A549 (cell line): Measurements from ENCODE around the gene ZNF862. TPM values are rescaled to one million over a fixed set of nuclear protein-coding genes. Genes with fewer than 3 reads are reported as not detected.

Experiments
- ATAC-seq, 2 experiments: fragments of 200-7000 bp in 1 of 2; fragments of >200 bp in 1 of 2; cut with Nextera tagmentation in 1 of 2; cut with Tn5 transposase in 1 of 2; 3 replicates each; pipeline versions ENCODE4 v1.8.0 to v1.9.1; 2018 to 2020; ENCODE audit warnings: mild to moderate bottlenecking in 1 of 2, moderate library complexity in 1 of 2
- CTCF ChIA-PET: fragments of 300-600 bp; sonication (Branson Sonifier 250); formaldehyde crosslinking; extraction: SDS; loops from one replicate; lab custom pipeline; 2021; ENCODE audit warnings: antibody characterized with exemption, inconsistent platforms; lab: Yijun Ruan, JAX
- POLR2A ChIA-PET: fragments of 350-600 bp; formaldehyde crosslinking; extraction: SDS; loops from one replicate; lab custom pipeline; 2021; ENCODE audit warnings: antibody characterized with exemption, inconsistent platforms; lab: Yijun Ruan, JAX
- DNase-seq, 2 experiments: peaks; one replicate each; pipeline versions ENCODE4 v3.0.0 to v3.0.0-alpha.2; 2011 to 2016; ENCODE audit warnings: low read depth in 1 of 2, low spot score in 1 of 2
- FAIRE-seq: peaks from 2 replicates; lab custom pipeline; 2011; peaks lifted over from hg19 to GRCh38; lab: Jason Lieb, UNC
- H3K27ac ChIP-seq, 2 experiments: fragments of >200 bp; sonication (Bioruptor Twin); formaldehyde crosslinking; 3 replicates each; pipeline ENCODE4 v1.5.1; 2016 to 2017
- H3K4me1 ChIP-seq: fragments of >200 bp; sonication (Bioruptor Twin); formaldehyde crosslinking; 3 replicates; pipeline ENCODE4 v1.6.1; 2016
- H3K4me2 ChIP-seq: fragments of >200 bp; sonication (Bioruptor Twin); formaldehyde crosslinking; 3 replicates; pipeline ENCODE4 v1.6.1; 2016
- H3K4me3 ChIP-seq: fragments of >200 bp; sonication (Bioruptor Twin); formaldehyde crosslinking; 3 replicates; pipeline ENCODE4 v1.5.1; 2016
- H3K9me3 ChIP-seq: fragments of >200 bp; sonication (Bioruptor Twin); formaldehyde crosslinking; 3 replicates; pipeline ENCODE4 v1.6.1; 2016
- CBX8 ChIP-seq: fragments of 200-600 bp; sonication (generic); IDR thresholded peaks from 2 replicates; pipeline ENCODE4 v1.6.1; 2016
- CHD4 ChIP-seq: fragments of 200-600 bp; sonication (generic); IDR thresholded peaks from 2 replicates; pipeline ENCODE4 v1.6.1; 2016; ENCODE audit warnings: antibody characterized with exemption, mild to moderate bottlenecking, borderline replicate concordance
- EP300 ChIP-seq, 2 experiments: fragments of >200 bp; sonication (Bioruptor Twin); formaldehyde crosslinking; IDR thresholded peaks; 2 replicates in 1 of 2; 3 replicates in 1 of 2; pipeline ENCODE4 v1.6.1; 2016 to 2017
- FOSB ChIP-seq: fragments of 250-450 bp; sonication (Bioruptor Pico); IDR thresholded peaks from 2 replicates; pipeline ENCODE4 v1.5.0; 2020; ENCODE audit warnings: mild to moderate bottlenecking, moderate library complexity
- FOSL2 ChIP-seq, 2 experiments: fragments of 450-650 bp in 1 of 2; fragments of >200 bp in 1 of 2; sonication (Bioruptor Twin) in 1 of 2; formaldehyde crosslinking; IDR thresholded peaks; 2 replicates each; pipeline versions ENCODE4 v1.5.0 to v1.6.1; 2016 to 2020; ENCODE audit warnings: mild to moderate bottlenecking in 1 of 2, moderate library complexity in 1 of 2
- HDAC2 ChIP-seq: fragments of 200-600 bp; sonication (generic); IDR thresholded peaks from 2 replicates; pipeline ENCODE4 v1.6.1; 2016
- HEYL ChIP-seq: fragments of 250-450 bp; sonication (Bioruptor Pico); IDR thresholded peaks from 2 replicates; pipeline ENCODE4 v1.8.0; 2021; ENCODE audit warnings: mild to moderate bottlenecking, moderate library complexity
- HOXA7 ChIP-seq: fragments of 250-450 bp; sonication (Bioruptor Pico); IDR thresholded peaks from 2 replicates; pipeline ENCODE4 v1.5.0; 2020; ENCODE audit warnings: mild to moderate bottlenecking, moderate library complexity
- HOXB13 ChIP-seq: fragments of 250-450 bp; sonication (Bioruptor Pico); IDR thresholded peaks from 2 replicates; pipeline ENCODE4 v1.5.0; 2020; ENCODE audit warnings: low read depth, mild to moderate bottlenecking, moderate library complexity
- JUNB ChIP-seq: fragments of >200 bp; sonication (Bioruptor Twin); formaldehyde crosslinking; IDR thresholded peaks from 2 replicates; pipeline ENCODE4 v1.6.1; 2016
- KDM1A ChIP-seq: fragments of 200-600 bp; sonication (generic); IDR thresholded peaks from 2 replicates; pipeline ENCODE4 v1.6.1; 2016; ENCODE audit warnings: low read depth, mild to moderate bottlenecking
- MAZ ChIP-seq: fragments of 150-350 bp; IDR thresholded peaks from 2 replicates; pipeline ENCODE4 v1.6.1; 2014; ENCODE audit warnings: antibody characterized with exemption, low read depth, low read length, borderline replicate concordance
- PHF8 ChIP-seq: fragments of 200-600 bp; sonication (generic); IDR thresholded peaks from 2 replicates; pipeline ENCODE4 v1.6.1; 2016; ENCODE audit warnings: low read depth, mild to moderate bottlenecking, antibody characterized with exemption, moderate library complexity, borderline replicate concordance
- POLR2AphosphoS2 ChIP-seq: conservative IDR thresholded peaks from 2 replicates; pipeline ENCODE4 v1.6.1; 2012; ENCODE audit warnings: low read length, improper control_type of control experiment, inconsistent platforms
- RAD21 ChIP-seq, 2 experiments: fragments of >200 bp in 1 of 2; sonication (Bioruptor Twin) in 1 of 2; formaldehyde crosslinking in 1 of 2; IDR thresholded peaks in 1 of 2; conservative IDR thresholded peaks in 1 of 2; 2 replicates in 1 of 2; 3 replicates in 1 of 2; pipeline ENCODE4 v1.6.1; 2012 to 2018; ENCODE audit warnings: inconsistent platforms in 1 of 2
- RARB ChIP-seq: fragments of 250-450 bp; sonication (Bioruptor Pico); IDR thresholded peaks from 2 replicates; pipeline ENCODE4 v1.8.0; 2021; ENCODE audit warnings: mild to moderate bottlenecking, moderate library complexity
- RCOR1 ChIP-seq: fragments of 150-350 bp; IDR thresholded peaks from 2 replicates; pipeline ENCODE4 v1.6.1; 2014; ENCODE audit warnings: antibody characterized with exemption, low read length, low read depth
- RNF2 ChIP-seq: fragments of 200-600 bp; sonication (generic); IDR thresholded peaks from 2 replicates; pipeline ENCODE4 v1.6.1; 2016; ENCODE audit warnings: low read depth, mild to moderate bottlenecking, antibody characterized with exemption, moderate library complexity, borderline replicate concordance
- SREBF2 ChIP-seq: fragments of 450-650 bp; IDR thresholded peaks from 2 replicates; pipeline ENCODE4 v1.6.1; 2014; ENCODE audit warnings: mild to moderate bottlenecking, moderate library complexity
- WGBS: methylation state at CpG from one replicate; pipeline ENCODE4 v1.1.6; 2017; ENCODE audit errors: missing lambda C conversion rate; 5-methylcytosine and 5-hydroxymethylcytosine counted together
- polyA plus RNA-seq, 4 experiments: library from polyadenylated mRNA; depleted of rRNA in 3 of 4; stranded (reverse); fragments of >200 nt; fragmentation: RNase III in 1 of 4; extraction: RNeasy Plus Mini Kit Qiagen cat#74134 plus additional on column Dnase treatment in 1 of 4; gene quantifications; 2 replicates in 3 of 4; 3 replicates in 1 of 4; pipeline ENCODE4 v1.2.3, GENCODE V29; 2011 to 2017
- TF ChIP-seq, protein P1 (sequence below): fragments of >200 bp; sonication (Bioruptor Twin); formaldehyde crosslinking; IDR thresholded peaks from 3 replicates; pipeline ENCODE4 v1.6.1; 2016
- TF ChIP-seq, protein P2 (sequence below): fragments of 250-450 bp; sonication (Bioruptor Pico); IDR thresholded peaks from 2 replicates; pipeline ENCODE4 v1.5.0; 2021; ENCODE audit warnings: mild to moderate bottlenecking, moderate library complexity, borderline replicate concordance
- TF ChIP-seq, protein P3 (sequence below): fragments of 250-450 bp; sonication (Bioruptor Pico); IDR thresholded peaks from 2 replicates; pipeline ENCODE4 v1.5.0; 2020; ENCODE audit warnings: low read depth, mild to moderate bottlenecking, moderate library complexity
- TF ChIP-seq, protein P4 (sequence below): fragments of >200 bp; sonication (Bioruptor Twin); formaldehyde crosslinking; IDR thresholded peaks from 2 replicates; pipeline ENCODE4 v1.6.1; 2016

The ZNF862 gene
- polyA plus RNA-seq, 2 of the 4 experiments (the other 2 are of a cell fraction), result 3.9 to 8.0 TPM

DNA sequence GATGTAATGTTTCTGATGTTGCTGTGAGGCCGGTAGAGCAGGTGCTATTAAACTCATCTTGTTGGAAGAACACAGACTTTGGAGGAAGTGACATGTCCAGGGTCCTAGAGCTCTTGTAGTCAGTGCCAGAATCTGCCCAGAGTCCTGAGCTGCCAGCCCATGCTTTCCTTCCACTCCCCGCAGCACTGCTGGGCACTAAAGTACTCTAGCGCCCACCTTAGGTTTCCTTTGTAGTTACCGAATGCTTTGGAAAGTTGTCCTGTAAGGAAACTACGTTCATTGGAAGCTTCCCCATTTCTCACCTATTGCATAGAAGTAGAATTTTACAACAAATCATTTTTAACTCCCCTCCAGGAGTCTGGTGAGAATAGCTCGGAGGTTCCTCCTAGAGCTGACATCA is 11.0 kb downstream of the ZNF862 start:
- ATAC-seq (peak in 1 of 2 experiments; percentile 52; a peak in 2 of 6 replicates), DNase-seq (no peak), FAIRE-seq (no peak)
- Histone ChIP-seq H3K27ac (no peak overlapping the region), H3K9me3 (no peaks in the 10 kb centered on the region), H3K4me2 (no peak overlapping the region), H3K4me1 (no peaks in the 10 kb centered on the region), H3K4me3 (no peak overlapping the region)
- WGBS, result 81% methylated on average over 6 of the region's 6 CpGs
- ChIA-PET CTCF (interaction anchor here (1.5 to 2.9 kb wide), 4 partner anchors 10 to 42 kb away, joined by 6 to 20 read pairs (median 9); no protein-coding TSS in a partner anchor), POLR2A (interaction anchor here (1.1 kb wide), 1 partner anchor 11 kb away, joined by 4 read pairs; the partner anchor contains the start of gene ZNF862)
- TF ChIP-seq, protein P1, sequence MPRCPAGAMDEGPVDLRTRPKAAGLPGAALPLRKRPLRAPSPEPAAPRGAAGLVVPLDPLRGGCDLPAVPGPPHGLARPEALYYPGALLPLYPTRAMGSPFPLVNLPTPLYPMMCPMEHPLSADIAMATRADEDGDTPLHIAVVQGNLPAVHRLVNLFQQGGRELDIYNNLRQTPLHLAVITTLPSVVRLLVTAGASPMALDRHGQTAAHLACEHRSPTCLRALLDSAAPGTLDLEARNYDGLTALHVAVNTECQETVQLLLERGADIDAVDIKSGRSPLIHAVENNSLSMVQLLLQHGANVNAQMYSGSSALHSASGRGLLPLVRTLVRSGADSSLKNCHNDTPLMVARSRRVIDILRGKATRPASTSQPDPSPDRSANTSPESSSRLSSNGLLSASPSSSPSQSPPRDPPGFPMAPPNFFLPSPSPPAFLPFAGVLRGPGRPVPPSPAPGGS, result no peak
- TF ChIP-seq RAD21 (conservative IDR thresholded peaks at IDR 0.05 in 1 of 2, IDR thresholded peaks at IDR 0.05 in 1 of 2) (peak in 1 of 2 experiments; percentile 31; a peak in 1 of 5 replicates), POLR2AphosphoS2 (no peak)

DNA sequence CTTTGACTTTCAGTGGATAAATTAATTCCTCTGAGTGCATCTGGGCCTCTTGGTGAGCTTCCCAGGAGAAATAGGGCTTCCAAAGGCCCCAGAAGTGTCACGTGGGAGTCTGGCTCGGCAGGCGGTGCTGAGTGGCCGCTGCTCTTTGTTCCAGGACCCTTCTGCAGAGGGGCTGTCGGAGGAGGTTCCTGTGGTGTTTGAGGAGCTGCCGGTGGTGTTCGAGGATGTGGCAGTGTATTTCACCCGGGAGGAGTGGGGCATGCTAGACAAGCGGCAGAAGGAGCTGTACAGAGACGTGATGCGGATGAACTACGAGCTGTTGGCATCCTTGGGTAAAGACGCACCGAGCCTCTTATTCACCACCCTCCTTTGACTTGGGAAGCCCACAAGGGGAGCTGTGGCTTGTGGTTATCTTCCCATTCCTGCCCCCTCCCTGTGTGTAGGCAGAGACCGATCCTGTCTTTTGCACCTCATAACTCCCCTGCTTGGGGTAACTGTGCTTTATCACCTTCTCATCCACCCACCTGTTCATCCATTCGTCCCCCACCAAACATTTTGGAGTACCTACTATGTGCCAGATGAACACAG is 11.9 kb downstream of the ZNF862 start:
- peaks cover 4% of the 10 kb centered on the region; the same call in 1 of the 3 replicates for H3K4me1 ChIP-seq
- WGBS, result 80% methylated on average over 15 of the region's 16 CpGs
- FAIRE-seq (no peak), DNase-seq (no peak)
- no peak overlapping the region for H3K4me3 ChIP-seq
- TF ChIP-seq, protein P2, sequence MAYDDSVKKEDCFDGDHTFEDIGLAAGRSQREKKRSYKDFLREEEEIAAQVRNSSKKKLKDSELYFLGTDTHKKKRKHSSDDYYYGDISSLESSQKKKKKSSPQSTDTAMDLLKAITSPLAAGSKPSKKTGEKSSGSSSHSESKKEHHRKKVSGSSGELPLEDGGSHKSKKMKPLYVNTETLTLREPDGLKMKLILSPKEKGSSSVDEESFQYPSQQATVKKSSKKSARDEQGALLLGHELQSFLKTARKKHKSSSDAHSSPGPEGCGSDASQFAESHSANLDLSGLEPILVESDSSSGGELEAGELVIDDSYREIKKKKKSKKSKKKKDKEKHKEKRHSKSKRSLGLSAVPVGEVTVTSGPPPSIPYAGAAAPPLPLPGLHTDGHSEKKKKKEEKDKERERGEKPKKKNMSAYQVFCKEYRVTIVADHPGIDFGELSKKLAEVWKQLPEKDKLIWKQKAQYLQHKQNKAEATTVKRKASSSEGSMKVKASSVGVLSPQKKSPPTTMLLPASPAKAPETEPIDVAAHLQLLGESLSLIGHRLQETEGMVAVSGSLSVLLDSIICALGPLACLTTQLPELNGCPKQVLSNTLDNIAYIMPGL (CRISPR knock-in tag), result no peak
- TF ChIP-seq, all 56 proteins: peak for 0
- ChIA-PET CTCF (interaction anchor here (1.5 to 2.9 kb wide), 3 partner anchors 10 to 43 kb away, joined by 7 to 20 read pairs (median 11); no protein-coding TSS in a partner anchor), POLR2A (no interaction called here)
- Histone ChIP-seq H3K27ac (no peak overlapping the region), H3K9me3 (no peaks in the 10 kb centered on the region), H3K4me2 (no peak overlapping the region)
- ATAC-seq, result peak in 1 of 2 experiments; percentile 47; a peak in 1 of 6 replicates

DNA sequence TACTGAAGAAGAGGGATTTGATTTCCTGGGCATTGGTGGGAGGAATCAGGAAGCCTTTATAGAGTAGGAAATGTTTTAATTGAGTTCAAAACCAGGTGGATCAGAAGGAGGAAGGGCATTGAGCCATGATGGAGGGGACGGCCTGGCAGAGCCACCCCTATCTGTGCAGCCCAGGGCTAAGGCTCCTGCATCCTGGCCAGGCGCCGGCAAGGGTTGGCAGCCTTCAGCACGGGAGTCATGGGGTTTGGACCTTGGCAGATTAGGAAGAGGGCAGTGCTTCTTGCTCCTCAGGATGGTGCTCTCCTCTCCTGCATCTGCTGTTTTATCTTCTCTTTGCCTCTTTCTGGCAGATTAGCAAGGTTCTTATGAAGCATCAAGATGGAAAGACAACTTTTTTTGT is 12.5 kb downstream of the ZNF862 start:
- 71% methylated on average over 4 of the region's 4 CpGs for WGBS
- TF ChIP-seq, protein P2 (CRISPR knock-in tag), result no peak
- TF ChIP-seq KDM1A (no peak), FOSB (CRISPR knock-in tag) (no peak), HOXB13 (CRISPR knock-in tag) (no peak), PHF8 (no peak), RARB (CRISPR knock-in tag) (no peak), RCOR1 (no peak), JUNB (no peak)
- H3K4me3 ChIP-seq, result no peak overlapping the region
- H3K4me2 ChIP-seq, result no peak overlapping the region
- ChIA-PET POLR2A (no interaction called here), CTCF (interaction anchor here (1.8 to 2.9 kb wide), 2 partner anchors 10 to 17 kb away, joined by 7 to 20 read pairs; no protein-coding TSS in a partner anchor)
- H3K27ac ChIP-seq, result no peak overlapping the region
- DNase-seq (no peak), ATAC-seq (no peak), FAIRE-seq (no peak)
- peaks cover 9% of the 10 kb centered on the region; the same call in 2 of the 3 replicates for H3K4me1 ChIP-seq
- H3K9me3 ChIP-seq, result no peaks in the 10 kb centered on the region

DNA sequence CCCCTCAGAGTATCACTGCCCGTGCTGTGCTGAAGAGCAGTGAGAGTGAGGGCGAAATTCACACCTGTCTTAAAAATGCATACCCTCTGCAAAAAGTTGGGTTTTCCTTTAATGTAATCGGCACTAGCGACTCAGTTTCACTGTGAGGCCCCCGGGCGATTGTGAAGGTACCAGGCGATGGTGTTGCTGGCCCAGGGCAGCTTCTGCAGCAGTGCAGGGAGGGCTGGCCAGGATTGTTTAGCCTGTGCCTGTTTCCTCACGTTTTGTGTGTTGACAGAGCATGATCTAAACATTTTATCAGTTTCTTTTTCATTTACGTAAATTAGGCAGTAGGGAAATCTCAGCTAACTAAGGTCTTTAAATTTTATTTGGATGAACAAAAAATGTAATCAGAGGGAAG is 13.3 kb downstream of the ZNF862 start:
- POLR2A ChIA-PET, result no interaction called here
- no peak for FAIRE-seq
- CTCF ChIA-PET, result no interaction called here
- TF ChIP-seq MAZ, result no peak
- no peak for TF ChIP-seq CBX8
- TF ChIP-seq FOSL2 (IDR thresholded peaks at IDR 0.05), result no peak
- TF ChIP-seq FOSL2 (CRISPR knock-in tag; IDR thresholded peaks at IDR 0.05), result no peak
- TF ChIP-seq SREBF2, result no peak
- no peak for TF ChIP-seq RNF2
- TF ChIP-seq, protein P3, sequence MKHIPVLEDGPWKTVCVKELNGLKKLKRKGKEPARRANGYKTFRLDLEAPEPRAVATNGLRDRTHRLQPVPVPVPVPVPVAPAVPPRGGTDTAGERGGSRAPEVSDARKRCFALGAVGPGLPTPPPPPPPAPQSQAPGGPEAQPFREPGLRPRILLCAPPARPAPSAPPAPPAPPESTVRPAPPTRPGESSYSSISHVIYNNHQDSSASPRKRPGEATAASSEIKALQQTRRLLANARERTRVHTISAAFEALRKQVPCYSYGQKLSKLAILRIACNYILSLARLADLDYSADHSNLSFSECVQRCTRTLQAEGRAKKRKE (CRISPR knock-in tag), result no peak
- TF ChIP-seq, protein P4, sequence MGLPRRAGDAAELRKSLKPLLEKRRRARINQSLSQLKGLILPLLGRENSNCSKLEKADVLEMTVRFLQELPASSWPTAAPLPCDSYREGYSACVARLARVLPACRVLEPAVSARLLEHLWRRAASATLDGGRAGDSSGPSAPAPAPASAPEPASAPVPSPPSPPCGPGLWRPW, result no peak
- TF ChIP-seq HEYL (CRISPR knock-in tag), result no peak
- no peak for TF ChIP-seq RCOR1
- TF ChIP-seq EP300 (IDR thresholded peaks at IDR 0.05), result no peak
- TF ChIP-seq HDAC2, result no peak
- no peak for TF ChIP-seq CHD4
- TF ChIP-seq HOXA7, result no peak

More for the DNA sequence above, 13.3 kb downstream of the ZNF862 start:
- Histone ChIP-seq H3K4me1 (peaks cover 9% of the 10 kb centered on the region; the same call in 2 of the 3 replicates), H3K9me3 (no peaks in the 10 kb centered on the region), H3K4me2 (no peak overlapping the region), H3K27ac (no peak overlapping the region), H3K4me3 (no peak overlapping the region)
- ATAC-seq (no peak), DNase-seq (no peak)
- 67% methylated on average over 9 of the region's 9 CpGs for WGBS
